ENCODE measurements around the gene SLC37A3.
A peak's percentile ranks its signal among the peaks of the same experiment; 100 is the strongest.
"Not testable (repeated sequence)": the region's sequence is repeated elsewhere in the genome, so short reads cannot be mapped to it uniquely, and the experiment has no call there.

SLC37A3 gene

GRCh38 chr7:140314573-140315480 lies 83.5 kb downstream of the SLC37A3 start:
- DNase-seq (ENCODE audit: low spot score): no peak

DNA sequence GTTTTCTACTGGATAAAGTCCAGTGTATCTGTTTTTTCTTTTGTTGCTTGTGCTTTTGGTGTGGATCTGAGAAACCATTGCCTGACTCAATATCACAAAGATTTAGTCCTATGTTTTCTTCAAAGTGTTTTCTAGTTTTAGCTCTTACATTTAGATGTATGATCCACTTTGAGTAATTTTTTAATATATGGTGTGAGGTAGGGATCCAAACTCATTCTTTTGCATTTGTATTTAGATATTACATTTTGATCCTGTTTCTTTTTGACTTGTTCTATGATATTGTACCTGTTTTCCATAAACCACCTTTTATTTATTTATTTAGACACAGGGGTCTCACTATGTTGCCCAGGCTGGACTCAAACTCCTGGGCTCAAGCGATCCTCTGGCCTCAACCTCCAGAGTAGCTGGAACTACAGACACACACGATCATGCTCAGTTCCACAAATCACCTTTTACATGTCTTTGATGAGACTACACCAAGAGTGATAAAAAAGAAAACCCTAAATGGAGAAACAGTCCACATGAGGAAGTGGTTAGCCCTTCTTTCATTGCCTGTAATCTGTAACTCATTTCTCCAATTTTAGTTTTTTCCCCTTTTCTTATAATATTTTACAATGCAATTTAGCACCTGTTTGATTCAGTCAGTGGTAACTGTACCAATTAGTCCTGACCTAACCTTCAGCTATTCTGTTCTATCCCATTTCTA lies 86.0 kb downstream of the SLC37A3 start:
- no peak for DNase-seq (ENCODE audit: low spot score)

- not testable (repeated sequence) for DNase-seq (ENCODE audit: low spot score)
These were observed 87.2 kb downstream of the SLC37A3 start for GRCh38 chr7:140311128-140311527.

DNA sequence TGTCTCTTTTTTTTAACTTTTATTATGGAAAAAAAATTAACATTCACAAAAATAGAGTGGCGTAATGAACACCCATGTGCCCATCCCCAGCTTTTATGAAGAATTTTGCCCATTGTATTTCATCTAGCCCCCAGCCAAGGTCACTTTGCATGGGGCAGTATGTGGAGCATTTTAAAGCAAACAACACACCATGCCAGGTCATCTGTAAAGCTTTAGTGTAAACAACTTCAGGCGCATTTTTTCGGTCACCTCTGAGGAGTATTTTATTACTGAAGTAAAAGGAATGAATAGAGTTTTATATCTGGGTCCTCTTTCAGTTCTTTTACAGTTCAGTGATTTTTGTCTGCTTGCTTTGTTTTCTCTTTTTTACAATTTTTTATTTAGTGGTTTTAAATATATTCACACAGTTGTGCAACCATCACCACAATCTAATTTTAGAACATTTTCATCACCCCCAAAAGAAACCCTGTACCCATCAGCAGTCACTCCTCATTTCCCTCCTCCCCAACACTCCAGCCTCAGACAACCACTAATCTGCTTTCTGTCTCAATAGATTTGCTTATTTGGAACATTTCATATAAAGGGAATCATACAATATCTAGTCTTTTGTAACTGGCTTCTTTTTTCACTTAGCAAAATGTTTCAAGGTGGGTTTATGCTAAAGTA lies 87.9 kb downstream of the SLC37A3 start:
- DNase-seq (ENCODE audit: low spot score): no peak

GRCh38 chr7:140308060-140308459 lies 90.3 kb downstream of the SLC37A3 start:
- DNase-seq (ENCODE audit: low spot score): no peak

DNA sequence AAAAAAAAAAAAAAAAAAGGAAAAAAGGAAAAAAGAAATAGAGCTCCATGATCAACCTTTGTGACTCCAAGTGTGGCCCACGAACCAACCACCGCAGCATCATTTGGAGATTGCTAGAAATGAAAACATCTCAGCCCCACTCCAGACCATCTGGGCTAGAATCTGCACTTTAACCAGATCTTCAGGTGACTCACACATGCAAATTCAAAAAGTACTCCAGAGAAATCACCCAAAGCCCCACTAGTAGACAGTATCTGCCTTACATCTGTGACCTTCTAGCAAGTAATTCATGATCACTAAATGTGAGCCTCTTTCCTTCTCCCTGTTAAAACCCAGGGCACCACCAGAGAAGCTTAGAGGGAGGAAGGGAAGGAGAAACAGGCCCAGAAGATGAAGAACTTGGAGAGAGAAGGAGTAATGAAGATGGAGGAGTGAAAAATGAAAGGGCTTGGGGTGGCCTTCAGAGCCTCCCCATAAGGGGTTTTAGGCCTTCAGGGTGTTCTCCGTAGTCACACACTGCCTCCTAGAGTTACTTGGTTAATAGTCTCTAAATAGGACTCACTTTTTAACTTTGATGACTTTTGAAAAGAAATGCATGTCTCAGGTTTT lies 94.0 kb downstream of the SLC37A3 start:
- DNase-seq (ENCODE audit: low spot score): peak; percentile 17

DNA sequence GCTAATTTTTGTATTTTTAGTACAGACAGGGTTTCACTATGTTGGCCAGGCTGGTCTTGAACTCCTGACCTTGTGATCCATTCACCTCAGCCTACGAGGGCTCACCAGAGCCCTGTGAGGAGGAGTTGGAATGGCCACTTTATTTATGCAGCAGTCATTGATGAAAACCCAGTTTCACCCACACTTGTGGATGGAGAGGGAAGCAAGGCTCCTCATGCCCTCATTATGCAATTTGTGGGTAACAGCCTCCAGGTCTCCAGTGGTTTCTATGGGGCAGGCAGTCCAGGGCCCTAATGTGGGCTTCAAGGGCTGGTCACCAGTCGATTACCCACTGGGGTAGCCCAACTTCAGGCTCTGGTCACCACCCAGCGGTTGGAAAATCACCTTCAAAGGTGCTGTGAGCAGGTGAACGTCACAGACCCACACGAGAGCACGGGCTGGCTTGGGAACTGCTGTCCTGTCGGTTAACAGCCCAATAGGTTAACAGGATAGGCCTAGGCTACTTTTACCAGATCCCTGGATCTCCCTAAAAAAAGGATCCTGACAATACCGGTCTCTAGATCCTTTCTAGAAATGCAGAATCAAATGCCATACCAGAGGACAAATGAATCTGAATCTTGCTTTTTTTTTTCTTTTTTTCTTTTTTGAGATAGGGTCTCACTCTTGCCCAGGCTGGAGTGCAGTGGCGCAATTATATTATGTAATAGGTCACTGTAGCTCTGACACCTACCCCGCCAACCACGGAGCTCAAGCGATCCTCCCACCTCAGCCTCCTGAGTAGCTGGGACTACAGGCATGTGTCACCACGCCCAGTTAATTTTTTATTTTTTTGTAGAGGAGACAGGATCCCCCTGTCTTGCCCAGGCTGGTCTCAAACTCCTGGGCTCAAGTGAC lies 97.8 kb downstream of the SLC37A3 start:
- DNase-seq (ENCODE audit: low spot score): no peak

- no peak for DNase-seq (ENCODE audit: low spot score)
These were observed 100.1 kb downstream of the SLC37A3 start for GRCh38 chr7:140298213-140298612.

DNA sequence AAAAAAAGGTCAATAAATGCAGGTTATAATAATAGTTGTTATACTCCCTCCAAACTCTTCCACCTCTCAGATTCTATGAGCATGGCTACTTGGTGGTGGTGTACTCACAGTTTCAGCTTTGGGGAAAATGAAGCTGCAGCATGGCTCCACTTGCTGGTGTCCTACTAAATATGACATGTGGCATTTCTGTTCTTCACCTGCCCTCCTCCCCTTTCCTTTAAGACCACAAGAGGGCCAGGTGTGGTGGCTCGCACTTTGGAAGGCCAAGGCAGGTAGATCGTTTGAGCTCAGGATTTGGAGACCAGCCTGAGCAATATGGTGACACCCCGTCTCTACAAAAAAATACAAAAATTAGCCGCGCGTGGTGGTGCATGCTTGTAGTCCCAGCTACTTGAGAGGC lies 101.1 kb downstream of the SLC37A3 start:
- no peak for DNase-seq (ENCODE audit: low spot score)

GRCh38 chr7:140295224-140295738 lies 103.0 kb downstream of the SLC37A3 start:
- no peak for DNase-seq (ENCODE audit: low spot score)

DNA sequence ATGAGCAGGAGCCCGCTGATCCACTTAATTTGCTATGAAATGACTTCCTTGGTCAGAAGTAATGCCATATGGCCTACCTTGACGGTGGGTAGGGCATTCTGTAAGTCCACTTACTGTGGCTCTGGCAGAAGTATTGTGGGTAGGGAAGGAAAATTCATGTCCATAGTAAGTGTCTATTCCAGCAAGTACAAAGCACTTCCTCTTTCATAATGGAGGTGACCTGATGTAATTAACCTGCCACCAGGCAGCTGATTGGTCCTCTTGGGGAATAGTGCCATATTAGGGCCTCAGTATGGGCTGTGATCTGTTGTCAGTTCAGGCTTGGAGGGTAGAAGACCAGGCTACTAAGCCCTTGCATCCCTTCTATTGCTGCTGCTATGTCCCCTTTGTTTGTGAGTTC lies 103.9 kb downstream of the SLC37A3 start:
- DNase-seq (ENCODE audit: low spot score): no peak

DNA sequence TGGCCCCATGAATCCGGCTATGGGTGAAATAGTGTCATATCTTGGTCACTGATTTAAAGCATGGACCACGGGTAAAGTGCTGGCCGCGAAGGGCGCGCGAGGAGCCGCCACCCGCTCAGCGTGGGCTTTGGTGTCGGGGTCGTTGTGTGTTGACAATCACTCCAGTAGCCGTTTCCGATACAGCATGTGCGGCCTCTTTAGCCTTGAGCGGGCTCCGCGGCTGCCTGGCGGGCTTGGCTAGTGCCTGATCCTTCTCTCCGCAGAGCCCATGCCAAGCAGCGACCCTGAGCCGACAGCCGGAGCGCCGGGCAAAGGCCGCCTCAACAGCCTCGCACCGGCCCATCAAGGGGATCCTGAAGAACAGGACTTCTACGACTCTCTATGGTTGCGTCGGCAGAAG lies 105.9 kb downstream of the SLC37A3 start:
- no peak for DNase-seq (ENCODE audit: low spot score)

- DNase-seq (ENCODE audit: low spot score): no peak
These were observed 108.5 kb downstream of the SLC37A3 start for GRCh38 chr7:140289804-140290203.

DNA sequence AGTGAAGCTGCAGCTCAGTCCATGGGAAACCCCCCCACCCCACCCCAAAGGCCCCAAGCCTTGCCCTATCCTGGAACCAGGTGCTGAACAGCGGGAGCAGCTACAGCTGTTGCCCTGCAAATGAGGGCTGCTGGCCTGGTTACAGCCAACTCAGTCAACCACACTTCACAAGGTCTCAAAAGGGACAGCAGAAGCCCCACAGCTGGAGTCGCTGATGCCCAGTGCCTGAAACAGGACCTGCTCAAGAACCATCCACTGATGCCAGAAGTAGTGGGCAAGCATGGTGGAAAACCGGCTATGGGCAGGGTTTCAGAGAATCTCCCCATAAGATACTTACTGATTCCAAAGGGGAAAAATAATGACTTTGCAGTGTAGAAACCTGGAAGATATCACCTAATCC lies 110.3 kb downstream of the SLC37A3 start:
- DNase-seq (ENCODE audit: low spot score): no peak

DNA sequence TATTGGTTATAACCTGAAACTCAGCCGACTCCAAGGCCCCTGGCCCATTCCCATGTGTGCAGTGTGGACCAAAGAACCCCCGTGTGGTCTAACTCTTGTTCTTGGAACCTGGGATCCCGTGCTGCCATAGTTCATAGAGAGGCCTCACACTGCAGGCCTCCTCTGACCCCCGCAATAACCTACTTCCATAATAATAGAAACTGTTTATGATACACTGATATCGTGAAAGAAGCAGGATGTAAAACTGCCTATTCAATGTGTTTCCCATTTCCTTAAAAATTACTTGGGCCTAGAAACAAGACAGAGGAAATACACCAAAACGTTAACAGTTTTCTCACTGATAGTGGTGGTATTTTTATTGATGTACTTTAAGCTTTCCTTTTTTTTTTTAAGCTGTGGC lies 112.4 kb downstream of the SLC37A3 start:
- no peak for DNase-seq (ENCODE audit: low spot score)

- no peak for DNase-seq (ENCODE audit: low spot score)
These were observed 114.3 kb downstream of the SLC37A3 start for GRCh38 chr7:140284062-140284461.

Measured in kidney capillary endothelial cell (primary cell).